Measurements from ENCODE around the gene ACTR2.
"Not testable (repeated sequence)": the region's sequence is repeated elsewhere in the genome, so short reads cannot be mapped to it uniquely, and the experiment has no call there.

DNA sequence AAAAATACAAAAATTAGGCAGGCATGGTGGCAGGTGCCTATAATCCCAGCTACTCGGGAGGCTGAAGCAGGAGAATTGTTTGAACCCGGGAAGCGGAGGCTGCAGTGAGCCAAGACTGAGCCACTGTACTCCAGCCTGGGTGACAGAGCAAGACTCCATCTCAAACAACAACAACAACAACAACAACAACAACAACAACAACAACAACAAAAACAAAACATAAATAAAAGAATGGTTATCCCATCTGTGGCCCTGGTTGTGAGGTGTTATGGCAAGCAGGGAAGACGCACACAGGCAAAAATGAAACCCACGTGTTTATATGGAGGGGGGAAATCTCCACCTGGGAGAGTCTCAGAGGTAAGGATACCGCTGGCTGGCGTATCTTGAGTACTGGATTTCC, 89.7 kb downstream of the ACTR2 start:
- TF ChIP-seq, protein P1, sequence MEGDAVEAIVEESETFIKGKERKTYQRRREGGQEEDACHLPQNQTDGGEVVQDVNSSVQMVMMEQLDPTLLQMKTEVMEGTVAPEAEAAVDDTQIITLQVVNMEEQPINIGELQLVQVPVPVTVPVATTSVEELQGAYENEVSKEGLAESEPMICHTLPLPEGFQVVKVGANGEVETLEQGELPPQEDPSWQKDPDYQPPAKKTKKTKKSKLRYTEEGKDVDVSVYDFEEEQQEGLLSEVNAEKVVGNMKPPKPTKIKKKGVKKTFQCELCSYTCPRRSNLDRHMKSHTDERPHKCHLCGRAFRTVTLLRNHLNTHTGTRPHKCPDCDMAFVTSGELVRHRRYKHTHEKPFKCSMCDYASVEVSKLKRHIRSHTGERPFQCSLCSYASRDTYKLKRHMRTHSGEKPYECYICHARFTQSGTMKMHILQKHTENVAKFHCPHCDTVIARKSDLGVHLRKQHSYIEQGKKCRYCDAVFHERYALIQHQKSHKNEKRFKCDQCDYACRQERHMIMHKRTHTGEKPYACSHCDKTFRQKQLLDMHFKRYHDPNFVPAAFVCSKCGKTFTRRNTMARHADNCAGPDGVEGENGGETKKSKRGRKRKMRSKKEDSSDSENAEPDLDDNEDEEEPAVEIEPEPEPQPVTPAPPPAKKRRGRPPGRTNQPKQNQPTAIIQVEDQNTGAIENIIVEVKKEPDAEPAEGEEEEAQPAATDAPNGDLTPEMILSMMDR (IDR thresholded peaks at IDR 0.05) = not testable (repeated sequence)
- not testable (repeated sequence) for TF ChIP-seq POLR2A (IDR thresholded peaks at IDR 0.05)
